NCI-H2196 treated with DMSO at 0.1 percent for 48 hours (cell line): ENCODE data around the gene PSPN.
A peak's percentile ranks its signal among the peaks of the same experiment; 100 is the strongest.
"Not testable (repeated sequence)": the region's sequence is repeated elsewhere in the genome, so short reads cannot be mapped to it uniquely, and the experiment has no call there.

ENCODE experiments used
- DNase-seq: peaks from one replicate; lab custom pipeline; 2025; ENCODE audit not compliant: unreplicated experiment; lab: John Stamatoyannopoulos, UW

The PSPN gene

DNA sequence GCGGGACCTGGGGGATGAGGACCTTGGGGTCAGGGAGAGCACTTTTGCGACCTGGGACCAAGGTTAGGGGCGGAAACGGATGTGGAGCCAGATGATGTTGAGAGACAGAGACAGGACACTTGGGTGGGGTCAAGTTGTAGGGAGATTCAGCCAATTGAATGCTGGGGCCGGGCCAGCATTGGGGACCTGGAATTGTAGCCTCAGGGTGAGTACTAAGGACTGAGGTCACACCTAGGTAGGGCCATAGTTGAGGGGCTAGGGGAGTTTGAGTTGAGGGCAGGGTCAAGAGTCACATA is 2.0 kb downstream of the PSPN start:
- no peak for DNase-seq

GRCh38 chr19:6373096-6373812 is 2.5 kb downstream of the PSPN start:
- DNase-seq = peak; percentile 99

DNA sequence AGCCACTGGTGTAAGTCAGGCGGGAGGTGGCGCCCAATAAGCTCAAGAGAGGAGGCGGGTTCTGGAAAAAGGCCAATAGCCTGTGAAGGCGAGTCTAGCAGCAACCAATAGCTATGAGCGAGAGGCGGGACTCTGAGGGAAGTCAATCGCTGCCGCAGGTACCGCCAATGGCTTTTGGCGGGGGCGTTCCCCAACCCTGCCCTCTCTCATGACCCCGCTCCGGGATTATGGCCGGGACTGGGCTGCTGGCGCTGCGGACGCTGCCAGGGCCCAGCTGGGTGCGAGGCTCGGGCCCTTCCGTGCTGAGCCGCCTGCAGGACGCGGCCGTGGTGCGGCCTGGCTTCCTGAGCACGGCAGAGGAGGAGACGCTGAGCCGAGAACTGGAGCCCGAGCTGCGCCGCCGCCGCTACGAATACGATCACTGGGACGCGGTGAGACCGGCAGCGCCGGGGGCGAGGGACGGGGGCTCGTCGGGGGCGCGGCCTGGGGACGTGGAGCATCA is 3.1 kb downstream of the PSPN start, which contains the start of gene ALKBH7:
Gene ALKBH7, plus strand, starts transcription at position 201 of the 502 bp plus-strand sequence. Its CDS starts 27 bp downstream, at position 228.
- peak; percentile 99 for DNase-seq

GRCh38 chr19:6364353-6364752 is 11.4 kb downstream of the PSPN start:
- no peak for DNase-seq

- no peak for DNase-seq
Observed at GRCh38 chr19:6362351-6362801, 13.4 kb downstream of the PSPN start.

DNA sequence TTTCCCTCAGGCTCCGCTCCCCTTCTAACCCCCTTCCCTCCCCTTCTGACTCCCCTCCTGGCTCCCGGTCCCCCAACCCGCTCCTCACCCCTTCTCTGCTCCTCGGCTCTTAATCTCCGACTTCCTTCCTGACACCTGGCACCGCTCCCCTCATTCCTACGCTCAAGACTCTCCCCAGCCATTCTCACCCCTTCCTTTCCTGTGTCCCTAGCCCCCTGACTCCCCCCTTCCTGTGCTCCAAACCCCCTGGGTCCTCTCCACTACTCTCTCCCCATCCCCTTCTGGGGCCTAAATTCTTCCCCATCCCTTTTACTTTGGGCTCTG is 13.7 kb downstream of the PSPN start:
- no peak for DNase-seq

- not testable (repeated sequence) for DNase-seq
Observed at GRCh38 chr19:6360857-6361216, 14.9 kb downstream of the PSPN start.

DNA sequence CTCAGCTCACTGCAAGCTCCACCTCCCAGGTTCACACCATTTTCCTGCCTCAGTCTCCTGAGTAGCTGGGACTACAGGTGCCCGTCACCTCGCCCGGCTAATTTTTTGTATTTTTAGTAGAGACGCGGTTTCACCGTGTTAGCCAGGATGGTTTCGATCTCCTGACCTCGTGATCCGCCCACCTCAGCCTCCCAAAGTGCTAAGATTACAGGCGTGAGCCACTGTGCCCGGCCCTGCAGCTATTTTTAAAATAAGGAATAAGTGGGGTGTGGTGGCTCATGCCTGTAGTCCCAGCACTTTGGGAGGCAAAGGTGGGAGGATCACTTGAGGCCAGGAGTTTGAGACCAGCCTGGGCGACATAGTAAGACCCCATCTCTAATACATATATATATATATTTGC is 15.3 kb downstream of the PSPN start:
- not testable (repeated sequence) for DNase-seq

GRCh38 chr19:6359568-6360341 is 16.0 kb downstream of the PSPN start:
- DNase-seq = no peak

- DNase-seq = no peak
Observed at GRCh38 chr19:6358003-6358402, 17.7 kb downstream of the PSPN start.

DNA sequence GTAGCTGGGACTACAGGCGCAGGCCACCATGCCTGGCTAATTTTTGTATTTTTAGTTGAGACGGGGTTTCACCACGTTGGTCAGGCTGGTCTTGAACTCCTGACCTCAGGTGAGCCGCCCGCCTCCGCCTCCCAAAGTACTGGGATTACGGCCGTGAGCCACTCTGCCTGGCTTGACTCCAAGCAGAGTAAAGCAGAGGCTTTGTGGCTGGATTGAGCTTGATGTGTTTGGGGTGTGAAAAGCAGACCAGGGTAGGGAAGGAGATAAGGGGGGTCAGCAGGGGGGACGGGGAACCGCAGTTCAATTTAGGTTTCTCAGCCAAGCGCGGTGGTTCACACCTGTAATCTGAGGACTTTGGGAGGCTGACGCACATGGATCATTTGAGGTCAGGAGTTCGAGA is 18.6 kb downstream of the PSPN start:
- DNase-seq = no peak

DNA sequence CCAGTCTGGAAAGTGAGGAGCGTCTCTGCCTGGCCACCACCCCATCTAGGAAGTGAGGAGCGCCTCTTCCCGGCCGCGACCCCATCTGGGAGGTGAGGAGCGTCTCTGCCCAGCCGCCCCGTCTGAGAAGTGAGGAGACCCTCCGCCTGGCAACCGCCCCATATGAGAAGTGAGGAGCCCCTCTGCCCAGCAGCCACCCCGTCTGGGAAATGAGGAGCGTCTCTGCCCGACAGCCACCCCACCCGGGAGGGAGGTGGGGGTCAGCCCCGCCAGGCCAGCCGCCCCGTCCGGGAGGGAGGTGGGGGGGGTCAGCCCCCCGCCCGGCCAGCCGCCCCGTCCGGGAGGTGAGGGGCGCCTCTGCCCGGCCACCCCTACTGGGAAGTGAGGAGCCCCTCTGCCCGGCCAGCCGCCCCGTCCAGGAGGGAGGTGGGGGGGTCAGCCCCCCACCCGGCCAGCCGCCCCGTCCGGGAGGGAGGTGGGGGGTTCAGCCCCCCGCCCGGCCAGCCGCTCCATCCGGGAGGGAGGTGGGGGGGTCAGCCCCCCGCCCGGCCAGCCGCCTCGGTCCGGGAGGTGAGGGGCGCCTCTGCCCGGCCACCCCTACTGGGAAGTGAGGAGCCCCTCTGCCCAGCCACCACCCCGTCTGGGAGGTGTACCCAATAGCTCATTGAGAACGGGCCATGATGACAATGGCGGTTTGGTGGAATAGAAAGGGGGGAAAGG is 20.3 kb downstream of the PSPN start:
- not testable (repeated sequence) for DNase-seq

- DNase-seq = no peak
Observed at GRCh38 chr19:6354098-6354674, 21.5 kb downstream of the PSPN start.

DNA sequence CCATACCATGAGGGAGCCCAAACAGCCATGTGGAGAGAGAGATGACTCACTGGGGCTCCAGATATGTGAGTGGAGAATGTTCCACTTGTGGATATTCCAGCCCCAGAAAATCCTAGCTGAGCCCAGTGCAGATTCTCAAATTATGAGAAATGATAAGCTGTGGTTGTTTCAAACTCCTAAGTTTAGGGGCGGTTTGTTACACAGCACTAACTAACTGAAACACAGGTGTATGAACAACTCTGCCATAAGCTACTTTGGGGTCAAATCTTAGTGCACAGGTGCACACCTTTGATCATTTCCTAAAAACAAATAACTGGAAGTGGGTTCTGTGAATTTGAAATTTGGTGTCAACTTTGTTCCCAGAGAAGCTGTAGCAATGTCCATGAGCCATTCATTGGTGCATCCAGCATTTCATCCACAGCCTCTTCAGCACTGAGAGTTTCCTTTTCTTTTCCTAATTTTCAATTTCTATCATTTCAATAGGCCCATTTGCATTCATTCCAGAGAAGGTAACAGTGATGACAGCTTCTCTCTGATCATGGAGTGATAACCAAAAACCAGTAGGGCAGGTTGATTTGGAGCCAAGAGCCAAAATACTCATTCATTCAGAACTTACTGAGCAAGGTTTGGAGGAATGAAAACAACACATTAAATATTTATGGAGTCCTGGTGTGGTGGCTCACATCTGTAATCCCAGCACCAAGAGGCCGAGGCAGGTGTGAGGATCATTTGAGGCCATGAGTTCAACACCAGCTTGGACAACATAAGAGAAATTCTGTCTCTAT is 23.2 kb downstream of the PSPN start:
- DNase-seq = no peak

DNA sequence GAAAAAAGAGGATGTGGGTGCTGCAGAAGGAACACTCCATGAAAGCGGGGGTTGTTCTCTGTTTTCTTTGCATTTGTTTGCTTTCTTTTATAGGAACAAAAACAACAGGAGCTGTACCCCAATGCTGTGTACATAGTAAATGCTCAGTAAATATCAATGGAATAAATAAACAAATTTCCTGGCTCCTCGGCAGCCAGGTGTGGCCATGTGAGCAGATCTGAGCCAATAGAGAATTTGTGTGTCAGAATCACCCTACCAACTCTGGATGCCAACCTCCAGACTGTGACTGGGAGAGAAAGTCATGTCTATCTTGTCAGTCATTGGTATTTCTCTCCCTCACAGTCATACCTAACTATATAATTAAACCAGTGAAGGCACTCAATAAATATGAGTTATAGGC is 25.0 kb downstream of the PSPN start:
- DNase-seq = no peak

DNA sequence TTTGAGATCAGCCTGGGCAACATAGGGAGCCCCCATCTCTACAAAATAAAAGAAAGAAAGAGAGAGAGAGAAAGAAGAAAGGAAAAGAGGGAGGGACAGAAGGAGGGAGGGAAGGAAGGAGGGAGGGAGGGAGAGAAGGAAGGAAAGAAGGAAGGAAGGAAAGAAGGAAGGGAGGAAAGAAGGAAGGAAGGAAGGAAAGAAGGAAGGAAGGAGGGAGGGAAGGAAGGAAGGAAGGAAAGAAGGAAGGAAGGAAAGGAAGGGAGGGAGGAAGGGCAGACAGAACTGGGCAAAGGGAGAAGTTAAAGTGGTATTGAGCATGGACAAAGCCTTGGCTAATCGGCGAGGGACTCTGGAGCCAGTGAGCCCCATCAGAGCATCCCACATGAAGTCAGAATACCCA is 26.5 kb downstream of the PSPN start:
- DNase-seq = not testable (repeated sequence)

- DNase-seq = no peak
Observed at GRCh38 chr19:6343462-6343861, 32.3 kb downstream of the PSPN start.

- DNase-seq = no peak
Observed at GRCh38 chr19:6340493-6341201, 35.1 kb downstream of the PSPN start.

GRCh38 chr19:6334490-6335285 is 41.0 kb downstream of the PSPN start:
- DNase-seq = no peak
